SH-SY5Y (cell line): ENCODE measurements around the gene ANXA11.

ENCODE experiments used
- GATA2 ChIP-seq: IDR thresholded peaks from 2 replicates; pipeline ENCODE4 v1.6.1; 2011; ENCODE audit warnings: mild to moderate bottlenecking, low read depth, low read length
- GATA3 ChIP-seq: IDR thresholded peaks from 2 replicates; pipeline ENCODE4 v1.6.1; 2011; ENCODE audit warnings: low read depth, mild to moderate bottlenecking, low read length, moderate library complexity

DNA sequence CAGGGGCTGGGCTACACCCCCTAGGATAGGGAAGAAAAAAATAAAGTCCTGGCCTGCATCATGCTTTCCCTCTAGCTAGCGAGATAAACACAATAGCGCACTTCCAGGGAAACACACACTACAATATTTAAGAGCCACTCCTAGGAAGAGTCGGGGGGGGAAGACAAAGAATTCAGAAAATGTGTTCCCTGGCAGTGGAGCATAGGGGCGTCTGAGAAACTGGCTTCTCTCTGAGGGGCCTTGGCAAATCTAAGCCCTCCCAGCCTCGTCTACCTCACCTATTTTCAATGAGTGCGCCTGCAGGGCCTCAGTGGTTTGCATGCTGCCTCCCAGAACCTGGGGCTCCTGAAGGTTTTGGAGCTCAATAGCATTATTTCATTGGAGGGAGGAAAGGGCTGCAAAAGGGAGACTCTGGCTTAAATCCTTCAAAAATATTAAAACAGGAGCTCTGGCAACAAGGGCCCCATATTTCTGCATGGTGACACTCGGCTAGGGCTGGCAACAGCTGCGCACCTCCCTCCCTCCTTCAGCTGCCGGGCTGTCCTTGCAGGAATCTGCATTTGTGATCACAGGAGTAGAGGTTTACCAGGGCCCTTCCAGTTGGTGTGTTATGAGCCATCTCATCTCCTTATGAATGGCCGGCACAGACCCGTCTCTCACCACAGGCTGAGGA is 10.8 kb downstream of the ANXA11 start:
- no peak for TF ChIP-seq GATA3
- TF ChIP-seq GATA2, result no peak
